HG02610 (cell line): ENCODE results near the gene SETD3.
"Not testable (repeated sequence)": the region's sequence is repeated elsewhere in the genome, so short reads cannot be mapped to it uniquely, and the experiment has no call there.

Experiments used
- ATAC-seq: cut with Tn5 transposase; IDR thresholded peaks from one replicate; pipeline ENCODE4 v1.9.1; 2021; ENCODE audit warnings: mild to moderate bottlenecking, moderate library complexity; ENCODE audit not compliant: unreplicated experiment

Gene SETD3

GRCh38 chr14:99363616-99364290 is 116.9 kb downstream of the SETD3 start:
- ATAC-seq, result no peak

GRCh38 chr14:99363051-99363450 is 117.6 kb downstream of the SETD3 start:
- ATAC-seq, result no peak

DNA sequence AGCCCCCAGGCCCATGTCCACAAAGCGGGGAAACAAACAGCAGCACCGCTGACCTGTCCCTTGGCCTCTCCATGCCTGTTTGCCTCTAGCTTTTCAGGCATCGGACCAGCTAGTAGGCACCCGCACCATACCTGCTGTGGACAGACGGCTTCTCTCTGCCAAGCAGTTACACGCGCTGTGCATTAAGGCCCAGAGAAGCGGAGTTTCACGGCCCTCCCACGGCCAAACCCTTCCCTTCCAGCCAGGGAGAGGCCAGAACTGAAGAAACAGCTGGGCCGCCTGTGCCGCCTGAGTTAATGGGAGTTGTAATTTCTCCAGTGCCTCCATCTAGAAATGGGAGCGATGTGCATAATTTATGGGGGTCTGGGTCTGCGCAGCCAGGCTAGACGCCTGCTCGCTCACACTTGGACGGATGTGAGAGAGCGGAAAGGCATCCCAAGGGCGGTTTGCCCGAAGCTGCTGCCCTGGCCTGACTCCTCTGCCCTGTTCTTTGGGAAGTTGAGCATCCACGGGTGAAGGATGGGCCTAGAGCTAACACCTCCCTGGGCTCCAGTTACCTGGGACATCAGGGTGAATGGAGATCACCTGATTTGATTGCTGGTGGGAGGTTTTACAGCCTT is 119.0 kb downstream of the SETD3 start:
- ATAC-seq, result no peak

GRCh38 chr14:99360774-99361595 is 119.7 kb downstream of the SETD3 start:
- ATAC-seq, result no peak

- ATAC-seq, result no peak
Measured at GRCh38 chr14:99359906-99360305, 120.8 kb downstream of the SETD3 start.

DNA sequence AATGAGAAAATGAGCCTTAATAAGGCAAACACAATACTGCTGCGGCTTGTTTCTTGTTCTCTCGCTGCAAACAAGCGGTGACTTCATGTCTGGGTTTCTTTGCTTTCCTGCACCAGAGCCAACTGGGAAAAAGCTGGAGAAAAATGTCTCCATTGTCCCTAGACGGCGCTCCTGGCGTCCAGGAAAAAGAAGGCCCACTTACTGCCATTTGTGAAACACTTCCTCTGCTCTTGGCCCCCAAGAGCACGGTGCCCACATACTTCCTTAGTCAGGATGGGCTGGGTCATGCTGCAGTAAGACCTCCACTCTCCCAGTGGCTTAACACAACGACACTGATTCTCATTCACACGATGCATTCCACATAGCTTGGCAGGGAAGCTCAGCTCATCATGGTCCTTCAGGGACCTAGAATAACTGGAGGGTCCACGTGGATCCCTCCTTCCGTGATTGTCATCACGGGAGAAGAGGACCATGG is 122.7 kb downstream of the SETD3 start:
- ATAC-seq, result no peak

- no peak for ATAC-seq
Measured at GRCh38 chr14:99357151-99357915, 123.3 kb downstream of the SETD3 start.

DNA sequence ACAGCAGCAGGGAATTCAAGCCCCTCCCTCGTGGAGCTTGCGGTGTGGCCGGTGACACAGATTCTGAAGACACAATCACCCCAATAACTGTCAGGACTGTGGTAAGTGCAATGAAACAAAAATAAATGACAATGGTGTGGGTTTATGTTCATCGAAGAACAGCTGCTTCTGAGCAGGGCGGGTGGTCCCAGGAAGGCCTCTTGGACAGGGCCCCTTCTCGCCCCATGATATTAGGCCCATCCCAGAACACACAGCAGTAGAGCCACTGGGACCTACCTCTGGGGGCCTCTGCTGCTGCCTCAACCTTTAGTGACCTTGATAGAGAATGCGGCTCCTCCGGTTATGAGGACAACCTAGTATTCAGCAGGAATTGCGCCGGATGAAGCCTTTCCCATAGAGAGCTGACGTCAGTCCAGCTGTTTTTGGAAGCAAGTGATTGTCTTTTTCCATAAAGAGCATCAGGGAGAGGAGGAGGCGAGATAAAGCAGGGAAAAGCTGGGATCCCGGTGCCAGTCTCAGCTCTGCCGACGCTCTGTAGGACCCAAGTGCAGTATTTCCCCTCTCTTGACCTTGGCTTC is 124.5 kb downstream of the SETD3 start:
- no peak for ATAC-seq

DNA sequence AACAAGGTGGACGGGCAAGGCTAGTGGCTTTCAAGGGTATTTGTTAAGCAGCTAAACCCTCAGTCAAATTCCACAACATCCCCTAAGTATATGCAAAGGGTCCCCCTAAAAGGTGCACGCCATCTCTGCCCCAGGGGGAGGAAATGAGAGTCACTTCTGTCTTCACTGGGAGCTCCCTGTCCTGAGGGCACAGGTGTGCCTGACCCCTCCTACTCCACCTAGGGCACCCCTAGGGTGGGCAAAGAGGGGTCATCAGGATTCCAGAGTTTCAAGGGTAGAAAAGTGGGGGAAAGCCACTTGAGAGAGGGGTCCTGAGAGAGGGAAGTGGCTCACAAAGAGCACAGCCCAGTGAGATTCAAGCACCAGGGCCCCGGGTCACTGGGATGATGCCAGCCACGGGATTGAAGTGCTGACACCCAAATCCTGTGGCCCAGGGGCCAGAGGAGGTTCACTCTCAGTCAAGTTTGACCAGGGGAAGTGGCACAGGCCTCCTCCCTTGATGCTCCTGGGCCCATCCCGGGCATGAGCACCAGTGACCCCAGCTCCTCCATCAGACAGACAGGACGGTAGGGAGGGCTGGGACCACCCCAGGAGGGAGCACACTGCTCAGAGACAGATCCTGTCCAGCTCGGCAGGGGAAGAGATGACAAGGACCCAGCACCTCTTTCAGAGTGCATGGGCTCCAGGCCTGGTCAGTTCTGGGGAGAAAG is 126.3 kb downstream of the SETD3 start:
- no peak for ATAC-seq

DNA sequence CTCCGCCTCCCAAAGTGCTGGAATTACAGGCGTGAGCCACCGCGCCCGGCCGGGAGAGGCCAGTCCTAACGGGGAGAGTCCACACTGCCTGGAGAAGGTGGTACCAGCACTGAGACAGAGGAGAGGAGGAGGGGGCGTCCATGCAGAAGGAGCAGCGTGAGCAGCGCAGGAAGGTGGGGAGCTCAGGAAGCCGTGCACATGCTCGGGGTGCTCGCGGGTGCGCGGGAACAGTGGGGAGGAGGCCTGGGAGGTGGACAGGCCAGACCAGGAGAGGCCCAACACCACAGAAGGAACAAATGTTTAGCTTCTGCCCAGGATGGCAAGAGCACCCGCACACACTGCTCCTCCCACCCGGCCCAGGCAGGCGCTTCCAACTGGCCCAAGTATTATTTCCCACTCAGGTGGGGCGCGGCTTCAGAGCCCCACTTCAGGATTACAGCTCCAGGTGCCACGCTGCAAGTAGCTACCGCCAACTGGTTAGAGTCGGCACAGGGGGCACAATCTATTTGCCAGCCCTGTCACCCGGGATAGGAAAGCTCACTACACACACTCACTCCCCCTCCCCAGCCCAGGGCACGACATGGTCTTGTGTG is 127.9 kb downstream of the SETD3 start:
- ATAC-seq, result no peak

GRCh38 chr14:99351166-99352007 is 129.3 kb downstream of the SETD3 start:
- no peak for ATAC-seq

- no peak for ATAC-seq
Measured at GRCh38 chr14:99350751-99351150, 129.9 kb downstream of the SETD3 start.

DNA sequence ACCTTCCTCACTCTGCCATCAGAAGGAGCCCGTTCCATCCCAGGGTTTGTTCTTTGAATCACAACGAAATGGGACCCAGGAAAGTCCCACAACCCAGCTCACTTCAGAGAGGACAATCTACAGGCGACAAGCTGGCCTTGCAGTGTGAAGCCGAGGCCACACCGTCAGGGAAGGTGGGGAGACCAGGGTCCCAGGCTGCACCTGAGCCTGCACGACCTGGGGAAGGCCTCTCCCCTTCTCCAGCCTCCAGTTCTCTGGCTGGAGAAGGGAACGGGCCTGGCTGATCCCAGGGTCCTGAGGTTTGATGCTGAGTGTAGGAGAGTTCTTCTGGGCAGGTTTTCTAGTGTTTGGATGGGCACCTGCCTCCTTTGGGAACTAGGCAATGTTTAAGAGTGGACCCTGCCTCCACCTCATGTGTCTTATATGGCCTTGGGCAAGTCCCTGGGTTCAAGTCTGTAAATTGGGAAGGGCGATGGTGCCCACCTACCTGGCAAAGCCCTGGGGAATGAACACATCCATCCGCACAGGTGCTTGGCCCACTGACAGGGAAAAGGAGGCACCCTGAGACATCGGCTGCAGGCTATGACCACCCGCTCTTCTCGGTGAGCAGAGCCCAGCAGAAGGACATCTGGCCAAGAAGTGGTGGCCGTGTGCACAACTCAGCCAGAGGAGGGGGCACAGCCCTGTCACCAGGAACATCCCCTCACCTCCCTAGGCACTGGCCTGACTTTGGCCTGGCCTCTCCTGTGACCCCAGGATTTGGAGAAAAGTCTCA is 130.8 kb downstream of the SETD3 start:
- no peak for ATAC-seq

- ATAC-seq, result no peak
Measured at GRCh38 chr14:99348816-99349614, 131.6 kb downstream of the SETD3 start.

DNA sequence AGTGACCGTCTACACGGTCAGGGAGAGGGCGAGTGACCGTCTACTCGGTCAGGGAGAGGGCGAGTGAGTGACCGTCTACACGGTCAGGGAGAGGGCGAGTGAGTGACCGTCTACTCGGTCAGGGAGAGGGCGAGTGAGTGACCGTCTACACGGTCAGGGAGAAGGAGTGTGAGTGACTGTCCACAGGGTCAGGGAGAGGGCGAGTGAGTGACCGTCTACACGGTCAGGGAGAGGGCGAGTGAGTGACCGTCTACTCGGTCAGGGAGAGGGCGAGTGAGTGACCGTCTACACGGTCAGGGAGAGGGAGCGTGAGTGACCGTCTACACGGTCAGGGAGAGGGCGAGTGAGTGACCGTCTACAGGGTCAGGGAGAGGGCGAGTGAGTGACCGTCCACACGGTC is 132.4 kb downstream of the SETD3 start:
- ATAC-seq, result not testable (repeated sequence)
